Activated CD8-positive, alpha-beta memory T cell treated with anti-CD3 and anti-CD28 coated beads, Interleukin-2, amount 50 U/mL, for 4 hours (primary cell): Measurements from ENCODE around the gene BEND6.
A peak's percentile ranks its signal among the peaks of the same experiment; 100 is the strongest.
"Not testable (repeated sequence)": the region's sequence is repeated elsewhere in the genome, so short reads cannot be mapped to it uniquely, and the experiment has no call there.

Source experiments
- DNase-seq: peaks from one replicate; pipeline ENCODE4 v3.0.0-alpha.2; 2020

Gene BEND6

DNA sequence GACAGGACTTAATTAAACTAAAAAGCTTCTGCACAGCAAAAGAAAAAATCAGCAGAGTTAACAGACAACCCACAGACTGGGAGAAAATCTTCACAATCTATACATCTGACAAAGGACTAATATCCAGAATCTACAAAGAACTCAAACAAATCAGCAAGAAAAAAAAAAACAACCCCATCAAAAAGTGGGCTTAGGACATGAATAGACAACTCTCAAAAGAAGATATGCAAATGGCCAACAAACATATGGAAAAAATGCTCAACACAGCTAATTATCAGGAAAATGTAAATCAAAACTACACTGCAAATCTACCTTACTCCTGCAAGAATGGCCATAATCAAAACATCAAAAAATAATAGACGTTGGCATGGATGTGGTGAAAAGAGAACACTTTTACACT is 89.2 kb downstream of the BEND6 start:
- not testable (repeated sequence) for DNase-seq

DNA sequence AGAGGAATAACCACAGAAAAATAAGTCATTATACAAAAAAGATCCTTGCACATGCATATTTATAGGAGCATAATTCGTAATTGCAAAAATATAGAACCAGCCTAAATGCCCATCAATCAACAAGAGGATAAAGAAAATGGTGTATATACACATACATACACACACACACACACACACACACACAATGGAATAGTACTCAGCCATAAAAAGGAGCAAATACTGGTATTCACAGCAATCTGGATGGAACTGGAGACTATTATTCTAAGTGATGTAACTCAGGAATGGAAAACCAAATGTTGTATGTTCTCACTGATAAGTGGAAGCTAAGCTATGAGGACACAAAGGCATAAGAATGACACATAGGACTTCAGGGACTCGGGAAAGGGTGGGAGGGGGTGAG is 89.7 kb downstream of the BEND6 start:
- DNase-seq, result no peak

DNA sequence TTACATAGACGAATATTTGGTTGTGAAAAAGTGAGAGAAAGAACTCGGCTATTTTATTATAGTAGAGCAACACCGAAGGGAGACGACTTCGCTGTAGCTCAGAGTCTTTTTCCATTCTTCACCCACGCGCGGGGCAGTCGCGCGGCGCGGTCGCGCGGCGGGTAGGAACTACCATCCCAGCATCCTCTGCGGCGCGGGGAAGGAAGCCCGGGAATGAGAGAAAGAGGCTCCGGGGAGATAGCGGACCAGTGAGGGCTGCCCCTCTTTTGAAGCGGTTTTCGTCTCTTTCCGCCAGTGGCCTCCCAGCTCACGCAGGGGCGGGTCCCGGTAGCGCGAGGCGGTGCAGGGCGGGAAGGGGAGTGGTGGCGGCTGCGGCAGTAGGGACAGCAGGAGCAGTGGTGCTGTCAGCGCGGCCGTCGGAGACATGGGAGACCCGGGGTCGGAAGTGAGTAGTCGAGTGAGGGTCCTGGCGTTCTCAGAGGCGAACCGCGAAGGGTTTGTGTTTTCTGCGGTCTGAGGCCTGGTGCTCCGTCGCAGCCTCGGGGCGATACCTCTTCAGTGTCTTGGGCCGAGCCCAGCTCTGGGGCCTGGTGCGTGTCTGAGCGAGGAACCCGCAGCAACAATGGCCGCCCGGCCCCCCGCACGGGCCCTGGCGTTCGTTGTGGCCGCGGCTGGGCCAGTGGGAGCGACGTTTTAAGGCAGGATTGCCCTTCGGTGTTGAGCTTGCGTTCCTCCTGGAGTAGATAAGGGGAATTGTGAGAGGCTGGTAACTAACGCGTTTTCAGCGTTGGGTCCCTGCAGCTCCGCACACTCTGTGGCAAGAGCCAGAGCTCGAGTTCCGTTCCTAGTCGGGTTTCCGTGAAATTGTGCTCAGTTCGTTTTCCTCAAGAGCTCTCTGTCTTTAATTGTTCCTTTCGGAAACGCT is 91.7 kb downstream of the BEND6 start, which contains the start of gene KIAA1586:
KIAA1586 (plus strand) TSS at position 362 of the 925 bp plus-strand sequence; CDS start at position 425, 63 bp downstream.
- DNase-seq, result peak; percentile 77

DNA sequence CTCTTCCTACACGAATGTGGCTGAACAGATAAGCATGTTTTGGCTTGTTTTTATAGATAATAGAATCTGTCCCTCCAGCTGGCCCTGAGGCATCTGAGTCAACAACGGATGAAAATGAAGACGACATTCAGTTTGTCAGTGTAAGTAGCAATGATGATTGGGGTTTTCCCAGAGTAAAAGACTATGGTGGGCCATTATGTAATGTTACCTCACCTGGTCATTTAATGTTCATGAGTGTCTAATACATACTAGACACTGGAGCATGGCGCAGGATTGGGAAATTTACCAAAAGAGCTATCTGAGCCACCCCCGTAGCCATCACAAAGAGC is 92.3 kb downstream of the BEND6 start:
- DNase-seq, result not testable (repeated sequence)

DNA sequence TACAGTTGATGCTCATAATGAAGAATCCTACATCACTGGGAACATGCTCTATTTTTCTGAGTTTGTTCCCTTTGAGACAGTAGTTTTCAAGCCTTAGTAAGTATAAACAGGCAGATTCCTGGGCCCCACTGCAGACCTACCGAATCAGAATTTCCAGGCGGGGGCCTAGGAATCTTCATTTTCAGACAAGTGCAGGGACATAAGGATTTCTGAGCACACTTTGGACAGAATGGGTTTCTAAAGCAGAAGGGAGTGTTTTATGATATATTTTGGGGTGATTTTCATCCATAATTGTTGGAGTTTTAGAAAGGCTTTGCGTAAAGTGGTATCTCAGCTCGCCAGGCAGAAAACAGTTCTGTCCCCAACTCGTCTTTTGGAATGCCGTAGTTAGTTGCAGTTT is 93.0 kb downstream of the BEND6 start:
- DNase-seq, result not testable (repeated sequence)

DNA sequence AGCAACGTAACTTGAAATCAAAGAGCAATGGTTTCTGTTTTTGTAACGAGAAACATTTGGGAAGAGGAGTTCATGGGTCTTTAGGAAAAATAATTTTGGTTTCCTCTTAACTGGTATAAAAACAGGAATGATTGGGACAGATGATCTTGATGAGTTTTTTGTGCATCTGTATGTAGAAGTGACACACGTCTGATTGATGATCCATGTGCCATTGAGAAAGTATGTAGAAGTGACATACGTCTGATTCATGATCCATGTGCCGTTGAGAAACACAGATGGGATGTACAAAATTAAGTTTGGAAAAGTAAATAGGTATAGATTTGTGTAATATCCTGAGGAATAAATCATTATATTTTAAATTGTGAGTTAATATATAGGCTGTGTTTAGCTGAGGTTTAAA is 93.7 kb downstream of the BEND6 start:
- no peak for DNase-seq

DNA sequence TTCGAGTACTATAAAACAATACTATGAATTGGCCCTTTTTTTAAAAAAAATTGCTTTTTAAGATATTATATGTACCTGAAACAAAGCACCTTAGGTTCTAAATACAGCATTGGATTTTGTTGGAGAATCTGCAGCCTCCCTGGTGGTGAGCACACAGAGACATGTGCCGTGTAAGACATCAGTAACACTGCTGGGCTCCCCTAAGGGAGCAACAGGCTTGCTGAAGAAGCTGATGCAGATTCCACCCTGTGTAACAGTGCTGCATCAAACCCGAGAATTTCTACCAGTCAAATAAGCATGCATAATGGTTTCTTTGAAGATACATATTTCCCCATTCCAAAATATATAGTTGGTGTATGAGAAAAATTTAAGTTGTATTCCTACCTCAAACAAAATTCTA is 108.9 kb downstream of the BEND6 start:
- DNase-seq, result no peak

DNA sequence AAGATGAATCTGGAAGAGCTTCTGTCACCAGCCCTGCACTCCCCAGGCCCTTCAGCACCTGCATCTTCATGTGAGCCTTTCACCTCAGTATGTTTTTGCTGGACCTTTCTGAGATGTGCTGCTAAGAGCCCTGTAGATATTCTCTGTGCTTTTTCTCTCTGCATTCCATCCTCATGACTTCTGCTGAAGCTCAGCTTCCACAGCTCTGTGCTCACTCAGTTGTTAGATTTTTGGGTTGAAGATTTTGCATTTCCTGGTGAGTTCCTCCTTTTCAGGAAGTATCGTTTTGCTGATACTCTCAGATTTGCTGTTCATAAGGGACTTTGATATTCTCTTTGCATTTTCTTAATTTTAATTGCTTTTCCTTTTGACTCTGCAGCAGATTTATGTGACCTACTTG is 109.9 kb downstream of the BEND6 start:
- no peak for DNase-seq

DNA sequence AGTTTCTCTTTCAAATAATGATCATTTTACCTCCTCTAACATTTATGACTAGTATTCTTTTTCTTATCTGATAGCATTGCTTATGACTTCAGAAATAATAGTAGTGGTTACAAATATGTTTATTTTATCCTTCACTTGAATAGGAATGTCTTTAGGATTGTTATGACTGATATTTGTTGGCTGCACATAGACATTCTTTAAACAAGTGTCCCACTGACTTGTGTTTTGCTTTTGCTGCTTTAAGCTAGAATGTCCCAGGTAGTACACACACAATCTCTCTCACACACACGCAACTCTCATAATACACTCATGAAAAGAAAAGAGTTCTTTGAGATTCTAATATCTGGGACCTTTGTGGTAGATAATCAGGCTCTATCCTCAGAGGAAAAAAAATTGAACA is 113.2 kb downstream of the BEND6 start:
- DNase-seq, result no peak

DNA sequence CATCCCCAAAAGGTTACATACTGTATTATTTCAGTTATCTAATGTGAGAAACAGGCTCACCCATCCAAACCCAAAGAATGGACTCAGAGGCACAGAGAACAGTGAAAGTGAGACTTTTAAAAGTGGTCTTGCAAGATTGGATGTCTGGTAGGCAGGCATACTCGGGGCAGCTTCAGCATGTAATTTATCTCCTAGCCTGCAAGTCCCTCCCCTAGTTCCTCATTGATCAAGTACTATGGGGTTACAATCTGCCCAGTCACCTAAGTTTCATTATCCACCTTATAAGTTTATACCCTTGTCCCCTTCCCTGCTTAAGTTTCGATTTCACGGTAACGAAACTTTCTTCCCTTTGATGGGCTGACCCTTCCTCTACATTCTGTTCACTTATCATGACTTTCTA is 114.3 kb downstream of the BEND6 start:
- no peak for DNase-seq

DNA sequence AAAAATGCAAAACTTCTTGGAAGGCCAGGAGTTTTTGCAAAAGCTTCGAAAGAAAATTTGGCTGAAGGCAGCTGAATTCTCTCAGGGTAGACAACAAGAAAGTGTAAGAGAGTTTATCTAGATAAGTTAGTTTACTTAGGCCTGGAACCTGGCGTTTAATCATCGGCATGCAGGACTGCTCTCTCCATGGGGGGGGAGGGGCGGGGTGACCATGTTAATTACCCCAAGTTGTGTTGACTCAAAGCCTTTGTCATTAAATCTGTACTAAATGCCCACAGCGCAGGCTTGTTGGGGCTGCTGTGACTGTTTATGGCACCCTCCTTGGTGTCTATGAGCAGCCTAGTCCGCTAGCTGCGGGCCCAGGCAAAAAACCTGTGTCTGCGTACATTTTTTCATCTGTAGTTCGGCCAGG is 115.0 kb downstream of the BEND6 start:
- no peak for DNase-seq

DNA sequence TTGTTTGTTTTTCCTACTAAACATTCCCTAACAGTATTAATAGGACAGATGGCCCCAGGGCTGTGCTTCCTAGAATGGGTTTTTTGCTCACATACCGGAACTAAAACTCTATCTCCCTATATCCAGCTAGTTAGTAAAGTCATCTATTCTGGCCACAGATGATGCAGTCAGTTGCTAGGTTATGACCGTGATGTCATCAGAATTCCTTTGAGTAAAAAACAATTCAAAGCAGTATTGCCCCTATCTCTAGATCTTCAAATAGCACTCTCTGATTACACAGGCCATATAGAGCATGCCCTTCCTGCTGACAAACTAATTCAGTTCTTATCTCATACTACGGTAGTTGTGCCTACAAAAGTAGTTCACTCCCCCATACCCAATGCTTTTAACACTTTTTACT is 117.2 kb downstream of the BEND6 start:
- no peak for DNase-seq

DNA sequence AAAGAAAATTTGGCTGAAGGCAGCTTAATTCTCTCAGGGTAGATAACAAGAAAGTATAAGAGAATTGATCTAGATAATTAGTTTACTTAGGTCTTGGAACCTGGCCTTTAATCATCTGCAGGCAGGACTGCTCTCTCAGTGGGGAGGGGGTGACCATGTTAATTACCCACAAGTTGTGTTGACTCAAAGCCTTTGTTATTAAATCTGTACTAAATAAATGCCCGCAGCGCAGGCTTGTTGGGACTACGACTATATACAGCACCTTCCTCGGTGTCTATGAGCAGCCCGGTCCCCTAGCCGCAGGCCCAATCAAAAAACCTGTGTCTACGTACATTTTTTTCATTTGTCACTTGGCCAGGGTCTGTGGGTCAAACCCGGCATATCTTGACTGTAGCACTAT is 119.5 kb downstream of the BEND6 start:
- no peak for DNase-seq

DNA sequence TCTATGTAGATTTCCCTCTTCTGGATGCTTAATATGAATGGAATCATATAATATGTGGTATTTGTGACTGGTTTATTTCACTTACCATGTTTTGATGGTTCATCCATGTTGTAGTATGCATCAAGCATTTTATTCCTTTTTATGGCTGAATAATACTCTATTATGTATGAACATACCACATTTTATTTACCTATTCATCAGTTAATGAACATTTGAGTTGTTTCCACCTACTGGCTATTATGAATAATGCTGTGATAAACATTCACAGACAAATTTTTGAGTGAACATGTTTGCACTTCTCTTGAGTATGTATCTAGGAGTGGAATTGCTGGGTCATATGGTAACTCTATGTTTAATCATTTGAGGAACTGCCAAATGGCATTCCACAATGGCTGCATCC is 120.2 kb downstream of the BEND6 start:
- no peak for DNase-seq
